GM18868 (cell line): Measurements from ENCODE around the gene PLPP4.

Source experiments
- ATAC-seq: cut with Tn5 transposase; IDR thresholded peaks from one replicate; pipeline ENCODE4 v1.9.1; 2021; ENCODE audit warnings: mild to moderate bottlenecking, moderate library complexity; ENCODE audit not compliant: unreplicated experiment

The PLPP4 gene

GRCh38 chr10:120456626-120457430, at the start of gene PLPP4:
Gene PLPP4 (plus strand): TSS chr10:120457227. CDS start chr10:120457306, 79 bp downstream.
- ATAC-seq, result peak; percentile 60

DNA sequence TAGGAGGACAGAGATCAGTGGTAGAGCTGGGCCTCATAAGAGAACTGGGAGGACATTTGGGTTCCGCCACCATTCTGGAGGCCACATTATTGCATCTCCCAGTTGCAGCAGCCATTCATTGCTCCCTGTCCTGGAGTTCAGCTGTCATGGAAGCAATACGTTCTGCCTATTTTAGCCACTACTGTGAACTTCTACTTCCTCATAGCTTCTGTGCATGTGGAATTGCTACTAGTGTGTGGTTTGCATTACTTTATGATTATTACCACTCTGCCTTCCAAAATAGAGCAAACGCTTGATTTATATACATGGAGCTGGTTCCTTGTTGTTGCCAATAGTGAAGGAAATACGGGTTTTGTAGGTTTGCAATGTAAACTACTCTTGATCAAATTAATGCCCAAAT, 47.2 kb upstream of the PLPP4 start:
- ATAC-seq, result no peak

DNA sequence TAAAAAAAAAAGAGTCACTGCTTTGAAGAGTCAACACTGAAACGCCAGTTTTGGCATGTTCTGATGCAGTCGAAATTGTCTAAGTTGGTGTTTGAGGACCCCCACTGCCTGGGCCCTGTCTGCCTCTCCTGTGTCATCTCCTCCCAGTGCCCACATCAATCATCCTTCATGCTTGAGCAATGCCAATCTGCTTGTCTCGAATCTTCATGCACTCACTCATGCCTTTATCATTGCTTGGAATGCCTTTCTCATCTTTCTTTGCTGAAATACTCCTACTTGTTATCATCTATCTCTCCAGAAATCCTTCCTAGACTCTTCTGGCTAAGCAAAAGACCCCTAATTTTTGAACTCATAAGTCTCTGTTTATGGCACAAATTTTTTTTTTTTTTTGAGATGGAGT, 42.1 kb upstream of the PLPP4 start:
- ATAC-seq, result no peak

DNA sequence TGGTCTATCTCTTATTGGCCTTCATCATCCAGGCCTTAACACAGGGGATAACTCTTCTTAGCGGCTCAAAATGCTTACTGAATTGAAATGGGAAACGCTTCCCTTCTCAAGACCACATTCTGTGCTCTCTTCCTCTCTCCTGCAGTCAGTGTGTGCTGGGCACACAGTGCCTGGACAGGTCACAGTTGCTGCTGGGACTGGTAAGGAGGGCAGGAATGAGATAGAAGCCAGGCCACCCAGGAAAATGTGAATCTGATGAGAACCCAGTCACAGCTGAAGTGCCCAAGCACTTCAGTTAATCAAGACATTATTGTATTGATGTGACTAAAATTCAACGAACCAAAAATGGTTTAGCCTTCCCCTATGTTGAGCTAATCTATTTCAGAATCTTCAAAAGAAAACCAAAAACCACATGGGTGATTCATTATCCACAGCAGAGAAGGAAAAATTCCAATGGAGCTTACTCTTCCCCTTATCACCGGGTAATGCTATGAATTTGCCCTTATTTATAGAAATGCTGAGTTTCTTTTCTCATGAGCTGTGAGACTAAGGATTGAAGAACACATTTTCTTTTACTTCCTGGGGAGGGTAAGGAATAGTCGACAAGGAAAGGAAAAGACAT, 41.2 kb upstream of the PLPP4 start:
- ATAC-seq, result no peak

- ATAC-seq, result no peak
These were observed 36.6 kb upstream of the PLPP4 start for GRCh38 chr10:120420421-120420820.

DNA sequence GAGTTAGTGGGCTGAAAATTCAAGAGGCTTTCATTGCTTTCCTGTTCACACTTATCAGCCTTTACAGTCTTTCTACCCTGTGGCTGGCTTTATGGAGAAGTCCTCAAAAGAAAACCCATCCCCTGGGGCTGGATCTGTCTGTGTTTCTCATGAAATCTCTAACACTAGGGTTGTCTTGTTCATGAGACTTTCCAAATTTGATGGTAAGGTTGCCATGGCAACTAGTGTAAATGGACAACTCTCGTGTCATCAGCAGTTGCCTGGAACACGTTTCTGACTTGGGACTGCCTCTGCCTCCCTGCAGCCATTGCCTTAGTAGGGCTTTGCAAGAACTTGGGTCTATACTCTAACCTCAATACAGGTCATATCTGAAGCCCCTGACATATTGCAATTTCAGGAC, 35.8 kb upstream of the PLPP4 start:
- no peak for ATAC-seq

DNA sequence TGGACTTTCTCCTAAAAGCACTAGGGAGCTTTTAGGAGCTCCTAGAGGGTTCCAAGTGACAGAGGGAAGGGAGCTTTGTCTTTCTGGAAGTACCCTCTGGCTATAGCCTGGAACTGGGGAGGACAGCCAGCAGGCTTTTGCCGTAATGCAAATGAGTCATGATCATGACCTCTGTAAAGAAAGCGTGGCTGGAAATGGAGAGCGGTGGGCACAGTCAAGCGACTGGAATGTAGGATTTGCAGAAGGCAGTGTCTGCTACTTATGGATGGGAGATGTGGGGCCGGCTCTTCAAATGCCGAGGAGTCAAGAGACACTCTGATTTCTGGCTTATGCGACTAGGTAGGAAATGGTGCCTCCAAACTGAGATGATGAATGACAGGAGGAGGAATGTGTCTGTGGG, 34.6 kb upstream of the PLPP4 start:
- ATAC-seq, result no peak

- peak; percentile 72 for ATAC-seq
These were observed 33.4 kb upstream of the PLPP4 start for GRCh38 chr10:120423431-120424197.

DNA sequence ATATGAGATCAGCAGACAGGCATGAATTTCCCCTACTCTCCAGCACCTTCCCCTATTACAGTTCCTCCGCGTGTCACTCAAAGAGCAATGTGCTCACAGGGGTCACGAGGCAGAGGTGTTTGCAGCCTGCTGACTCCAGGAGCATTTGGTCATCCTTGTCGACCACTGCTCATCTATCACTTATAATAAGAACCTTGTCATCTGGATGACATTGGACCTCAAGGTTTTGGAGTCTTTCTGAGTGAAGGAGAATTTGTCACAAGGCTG, 32.9 kb upstream of the PLPP4 start:
- ATAC-seq, result no peak

DNA sequence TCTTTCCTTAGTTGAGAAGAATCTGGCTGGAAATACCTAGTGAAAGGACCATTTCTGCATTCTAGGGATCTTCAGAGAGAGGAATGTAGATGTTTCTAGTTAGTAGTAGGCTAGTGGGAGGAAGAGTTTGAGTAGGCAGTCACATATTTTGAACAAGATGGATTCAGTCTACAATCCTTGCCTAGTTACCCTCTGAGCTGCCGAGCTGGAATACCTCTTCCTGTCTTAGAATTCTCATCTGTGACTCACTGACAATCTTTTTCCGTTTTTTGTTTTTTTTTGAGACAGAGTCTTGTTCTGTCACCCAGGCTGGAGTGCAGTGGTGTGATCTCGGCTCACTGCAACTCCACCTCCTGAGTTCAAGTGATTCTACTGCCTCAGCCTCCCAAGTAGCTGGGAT, 30.7 kb upstream of the PLPP4 start:
- ATAC-seq, result no peak

DNA sequence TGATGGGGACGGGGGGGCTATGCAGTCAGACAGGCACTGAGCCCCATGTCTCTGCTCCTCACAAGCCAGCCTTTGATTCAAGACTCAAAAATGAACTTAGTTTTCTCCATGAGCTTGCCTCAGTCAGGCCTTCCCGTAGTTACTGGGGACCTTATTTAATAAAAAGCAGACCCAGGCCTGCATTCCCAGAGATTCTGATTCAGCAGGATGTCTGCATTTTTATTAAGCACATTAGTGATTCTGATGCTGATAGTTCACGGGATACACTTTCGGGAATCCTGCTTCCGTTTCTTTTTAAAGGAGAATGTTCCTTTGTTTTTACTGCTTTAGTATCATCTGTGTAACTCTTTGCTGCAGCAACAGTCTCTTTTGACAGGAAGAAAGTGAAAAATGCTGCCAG, 28.3 kb upstream of the PLPP4 start:
- ATAC-seq, result no peak

DNA sequence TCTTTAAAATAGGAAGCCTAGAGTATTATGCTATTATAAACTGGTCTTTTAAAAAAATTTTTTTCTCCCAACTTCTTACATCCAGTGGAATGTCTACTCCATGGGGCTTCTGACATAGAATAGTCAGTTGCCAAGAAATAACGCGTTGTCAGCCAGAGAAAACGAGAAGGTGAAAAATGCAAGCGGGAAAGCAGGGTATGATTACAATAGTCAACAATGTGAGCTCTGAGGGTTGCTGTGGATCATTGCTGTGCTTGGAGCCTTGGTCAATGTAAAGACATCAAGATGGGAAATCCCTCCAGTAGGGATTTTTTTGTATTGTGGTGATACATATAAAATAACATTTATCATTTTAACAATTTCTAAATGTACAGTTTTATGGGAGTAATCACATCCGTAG, 27.6 kb upstream of the PLPP4 start:
- ATAC-seq, result no peak

DNA sequence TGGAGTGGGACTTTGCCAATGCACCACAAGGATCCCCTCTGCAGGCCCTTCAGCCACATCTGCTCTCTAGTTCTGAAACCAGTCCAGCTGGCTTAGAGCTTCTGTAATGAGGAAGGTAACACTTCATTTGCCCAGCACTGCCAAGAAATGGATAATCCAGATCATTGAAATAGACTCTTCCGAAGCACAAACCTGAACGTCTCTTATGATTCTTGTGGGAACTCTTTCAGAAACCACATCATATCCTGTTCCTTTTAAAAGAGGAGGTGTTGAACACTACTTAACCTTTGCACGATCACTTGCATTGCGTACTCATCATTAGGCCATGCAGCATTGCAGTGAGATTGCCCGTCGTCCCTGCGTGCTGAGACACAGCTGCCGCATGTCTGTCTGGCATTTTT, 25.8 kb upstream of the PLPP4 start:
- ATAC-seq, result no peak

DNA sequence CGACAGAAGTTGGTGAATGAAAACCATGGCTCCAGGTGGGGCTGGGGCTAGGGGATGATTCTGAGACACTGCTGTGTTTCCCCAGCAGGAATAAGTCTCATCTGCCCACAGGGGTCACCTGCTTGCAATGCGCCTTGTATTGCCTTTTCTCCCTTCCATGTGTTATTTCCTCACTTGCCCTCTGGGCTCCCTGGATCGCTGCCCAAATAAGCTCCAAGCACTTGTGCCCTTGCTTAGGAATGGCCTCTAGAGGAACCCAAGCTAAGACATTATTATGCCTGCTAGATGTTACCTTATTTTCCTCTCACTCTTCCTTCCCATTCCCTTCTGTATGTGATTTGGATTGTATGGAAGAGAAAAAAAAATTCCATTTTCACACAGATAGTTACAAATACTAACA, 24.8 kb upstream of the PLPP4 start:
- no peak for ATAC-seq

GRCh38 chr10:120433141-120433540, 23.9 kb upstream of the PLPP4 start:
- ATAC-seq, result no peak

DNA sequence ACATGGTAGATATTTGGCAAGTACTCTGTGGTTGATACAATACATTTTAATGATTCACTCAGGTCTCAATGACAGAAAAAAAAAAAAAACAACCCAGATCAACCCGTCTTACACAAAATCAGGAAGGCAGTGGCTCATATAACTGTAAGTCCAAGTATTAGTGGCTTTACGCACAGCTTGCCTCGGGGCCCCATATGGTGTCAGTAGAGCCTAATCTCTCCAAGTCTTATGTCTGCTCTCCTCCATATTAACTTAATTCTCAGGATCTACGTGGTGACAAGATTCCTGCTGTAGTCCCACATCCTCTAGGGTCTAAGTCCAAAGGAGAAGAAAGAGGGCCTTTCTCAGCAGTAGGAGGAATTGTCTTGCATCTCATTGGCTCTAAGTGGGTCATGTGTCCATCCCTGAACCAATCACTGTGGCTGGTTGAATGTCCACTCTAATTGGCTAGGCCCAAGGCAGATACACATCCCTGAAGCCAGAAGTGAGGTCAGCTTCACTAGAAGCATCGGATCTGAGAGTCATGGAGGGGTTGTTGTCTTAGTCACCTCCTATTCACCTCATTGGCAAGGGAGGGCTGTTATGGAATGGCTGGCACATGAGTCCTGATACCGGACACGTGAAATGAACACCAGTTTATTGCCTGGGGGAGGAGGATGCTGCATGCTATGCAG, 20.5 kb upstream of the PLPP4 start:
- ATAC-seq, result no peak

- ATAC-seq, result no peak
These were observed 19.5 kb upstream of the PLPP4 start for GRCh38 chr10:120437541-120437940.

DNA sequence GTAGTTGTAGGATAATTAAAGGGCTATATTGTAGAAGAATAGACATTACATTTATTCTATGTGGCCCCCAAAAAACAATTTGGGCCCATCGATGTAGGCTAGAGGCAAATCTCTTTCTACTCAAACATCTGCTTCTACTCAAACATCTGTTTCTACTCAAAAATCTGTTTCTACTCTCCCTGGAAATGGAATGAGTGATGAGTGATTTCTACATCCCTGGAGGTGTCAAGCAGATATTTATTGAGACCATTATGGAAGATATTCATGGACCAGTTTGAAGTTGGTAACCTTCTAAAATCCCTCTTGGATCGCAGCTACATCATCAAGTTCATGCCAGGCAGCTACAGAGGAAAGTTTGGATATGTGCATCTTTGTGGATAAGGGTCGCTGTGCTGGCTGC, 5.1 kb upstream of the PLPP4 start:
- no peak for ATAC-seq

GRCh38 chr10:120453319-120453718, 3.7 kb upstream of the PLPP4 start:
- no peak for ATAC-seq

GRCh38 chr10:120453886-120454285, 3.1 kb upstream of the PLPP4 start:
- no peak for ATAC-seq

DNA sequence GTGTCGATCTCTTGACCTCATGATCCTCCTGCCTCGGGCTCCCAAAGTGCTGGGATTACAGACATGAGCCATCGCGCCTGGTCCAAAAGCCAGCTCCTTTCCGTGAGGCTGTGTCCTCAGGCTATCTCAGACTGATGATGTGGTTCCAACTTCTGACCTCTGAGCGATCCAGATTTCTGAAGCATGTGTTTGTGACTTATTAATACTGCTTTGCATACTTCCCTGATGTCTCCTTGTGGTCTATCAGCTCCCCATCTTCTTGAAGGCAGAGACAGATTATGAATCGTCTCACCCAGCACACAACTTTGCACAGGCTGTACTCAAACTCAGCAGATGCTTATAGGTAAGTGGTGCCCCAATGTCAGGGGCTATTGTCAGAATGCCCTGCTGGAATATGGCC, 2.0 kb upstream of the PLPP4 start:
- no peak for ATAC-seq

GRCh38 chr10:120455606-120456005, 1.4 kb upstream of the PLPP4 start:
- ATAC-seq, result no peak
